CD4-positive, alpha-beta T cell treated with Interferon gamma for 1 hour (primary cell): ENCODE measurements around the gene DLL1.

ENCODE experiments used
- DNase-seq: peaks from one replicate; pipeline ENCODE4 v3.0.0-alpha.2; 2020

DLL1 gene

GRCh38 chr6:170248861-170249600 lies 41.8 kb downstream of the DLL1 start:
- no peak for DNase-seq

GRCh38 chr6:170248111-170248805 lies 42.6 kb downstream of the DLL1 start:
- DNase-seq, result no peak

- no peak for DNase-seq
Measured at GRCh38 chr6:170247178-170247701, 43.6 kb downstream of the DLL1 start.

- no peak for DNase-seq
Measured at GRCh38 chr6:170245475-170245992, 45.3 kb downstream of the DLL1 start.

- DNase-seq, result no peak
Measured at GRCh38 chr6:170244721-170245474, 46.0 kb downstream of the DLL1 start.

- DNase-seq, result no peak
Measured at GRCh38 chr6:170243791-170244291, 47.0 kb downstream of the DLL1 start.

GRCh38 chr6:170243386-170243785 lies 47.5 kb downstream of the DLL1 start:
- no peak for DNase-seq

- no peak for DNase-seq
Measured at GRCh38 chr6:170238741-170239565, 51.9 kb downstream of the DLL1 start.

GRCh38 chr6:170237999-170238740 lies 52.7 kb downstream of the DLL1 start:
- no peak for DNase-seq

GRCh38 chr6:170236131-170236836 lies 54.6 kb downstream of the DLL1 start:
- DNase-seq, result no peak

- DNase-seq, result no peak
Measured at GRCh38 chr6:170235391-170236125, 55.3 kb downstream of the DLL1 start.

GRCh38 chr6:170234419-170234818 lies 56.5 kb downstream of the DLL1 start:
- no peak for DNase-seq

- no peak for DNase-seq
Measured at GRCh38 chr6:170233286-170234205, 57.3 kb downstream of the DLL1 start.
